H9 (cell line): ENCODE results near the gene ORAI3. TPM values are rescaled to one million over a fixed set of nuclear protein-coding genes. Genes with fewer than 3 reads are reported as not detected.

Source experiments
- DNase-seq: peaks from one replicate; pipeline ENCODE4 v3.0.0-alpha.2; 2017
- H2AFZ ChIP-seq: one replicate; pipeline ENCODE4 v1.6.1; 2013; ENCODE audit warnings: mild to moderate bottlenecking, low read length, control low read depth, moderate library complexity
- H2AK5ac ChIP-seq: 2 replicates; pipeline ENCODE4 v1.6.1; 2013; ENCODE audit warnings: low read length, control low read depth, mixed read lengths; ENCODE audit not compliant: insufficient read length
- H2BK120ac ChIP-seq: one replicate; pipeline ENCODE4 v1.6.1; 2013; ENCODE audit warnings: low read depth, mild to moderate bottlenecking, low read length, control low read depth, inconsistent platforms; ENCODE audit not compliant: poor library complexity, severe bottlenecking
- H2BK12ac ChIP-seq: 2 replicates; pipeline ENCODE4 v1.6.1; 2013; ENCODE audit warnings: low read length, control low read depth, mixed read lengths, low read depth; ENCODE audit not compliant: insufficient read length
- H2BK15ac ChIP-seq: 2 replicates; pipeline ENCODE4 v1.6.1; 2013; ENCODE audit warnings: low read depth, low read length, control low read depth
- H2BK20ac ChIP-seq: one replicate; pipeline ENCODE4 v1.6.1; 2013; ENCODE audit warnings: low read depth, mild to moderate bottlenecking, low read length, control low read depth, inconsistent platforms; ENCODE audit not compliant: poor library complexity, severe bottlenecking
- H2BK5ac ChIP-seq: 2 replicates; pipeline ENCODE4 v1.6.1; 2013; ENCODE audit warnings: low read length, control low read depth, mixed read lengths; ENCODE audit not compliant: insufficient read length
- H3K14ac ChIP-seq: 2 replicates; pipeline ENCODE4 v1.6.1; 2013; ENCODE audit warnings: low read length, control low read depth; ENCODE audit not compliant: insufficient read depth
- H3K18ac ChIP-seq: 2 replicates; pipeline ENCODE4 v1.6.1; 2013; ENCODE audit warnings: low read depth, mild to moderate bottlenecking, mixed read lengths, low read length, control low read depth; ENCODE audit not compliant: insufficient read length
- H3K23ac ChIP-seq: 2 replicates; pipeline ENCODE4 v1.6.1; 2013; ENCODE audit warnings: low read length, control low read depth, mixed read lengths, low read depth; ENCODE audit not compliant: insufficient read length
- H3K23me2 ChIP-seq: 2 replicates; pipeline ENCODE4 v1.6.1; 2013; ENCODE audit warnings: low read depth, mild to moderate bottlenecking, mixed read lengths, low read length, control low read depth; ENCODE audit not compliant: insufficient read length, poor library complexity, severe bottlenecking
- H3K27ac ChIP-seq: 2 replicates; pipeline ENCODE4 v1.5.1; 2013; ENCODE audit warnings: low read length, control low read depth, mixed read lengths, low read depth; ENCODE audit not compliant: insufficient read length
- H3K27me3 ChIP-seq: 2 replicates; pipeline ENCODE4 v1.6.1; 2013; ENCODE audit warnings: low read length, control low read depth, inconsistent platforms; ENCODE audit not compliant: insufficient read depth
- H3K4ac ChIP-seq: 2 replicates; pipeline ENCODE4 v1.6.1; 2013; ENCODE audit warnings: low read depth, mild to moderate bottlenecking, control low read depth, inconsistent platforms, low read length, moderate library complexity
- H3K4me1 ChIP-seq: 2 replicates; pipeline ENCODE4 v1.6.1; 2013; ENCODE audit warnings: low read length, control low read depth, inconsistent platforms; ENCODE audit not compliant: insufficient read depth
- H3K4me2 ChIP-seq: 2 replicates; pipeline ENCODE4 v1.6.1; 2013; ENCODE audit warnings: low read length, control low read depth, mixed read lengths; ENCODE audit not compliant: insufficient read length, insufficient read depth
- H3K56ac ChIP-seq: 2 replicates; pipeline ENCODE4 v1.6.1; 2013; ENCODE audit warnings: low read depth, mild to moderate bottlenecking, mixed read lengths, low read length, control low read depth; ENCODE audit not compliant: insufficient read length
- H3K79me1 ChIP-seq: 2 replicates; pipeline ENCODE4 v1.6.1; 2013; ENCODE audit warnings: low read depth, mild to moderate bottlenecking, moderate library complexity, low read length, control low read depth, inconsistent platforms; ENCODE audit not compliant: insufficient read depth, poor library complexity, severe bottlenecking
- H3K79me2 ChIP-seq: 2 replicates; pipeline ENCODE4 v1.6.1; 2013; ENCODE audit warnings: low read length, control low read depth, inconsistent platforms; ENCODE audit not compliant: insufficient read depth
- H3K9ac ChIP-seq: 2 replicates; pipeline ENCODE4 v1.6.1; 2013; ENCODE audit warnings: low read length, control low read depth, mixed read lengths; ENCODE audit not compliant: insufficient read length; ENCODE audit errors: extremely low read depth
- H3K9me3 ChIP-seq: one replicate; pipeline ENCODE4 v1.6.1; 2013; ENCODE audit warnings: low read depth, low read length, inconsistent platforms; ENCODE audit not compliant: control insufficient read depth
- H3T11ph ChIP-seq: one replicate; pipeline ENCODE4 v1.6.1; 2013; ENCODE audit warnings: mild to moderate bottlenecking, low read length, control low read depth, inconsistent platforms
- H4K20me1 ChIP-seq: one replicate; pipeline ENCODE4 v1.6.1; 2013; ENCODE audit not compliant: control insufficient read depth, insufficient read length, insufficient read depth
- H4K5ac ChIP-seq: 2 replicates; pipeline ENCODE4 v1.6.1; 2013; ENCODE audit warnings: low read depth, mild to moderate bottlenecking, mixed read lengths, low read length, control low read depth; ENCODE audit not compliant: insufficient read length
- H4K8ac ChIP-seq: replicated peaks from 2 replicates; pipeline ENCODE4 v1.6.1; 2013; ENCODE audit warnings: low read length, control low read depth, mixed read lengths, low read depth; ENCODE audit not compliant: insufficient read length
- H4K91ac ChIP-seq: 2 replicates; pipeline ENCODE4 v1.6.1; 2013; ENCODE audit warnings: low read depth, mild to moderate bottlenecking, moderate library complexity, mixed read lengths, low read length, control low read depth; ENCODE audit not compliant: insufficient read length
- H3K27ac Mint-ChIP-seq, 3 experiments: 2 replicates in 2 of 3; 3 replicates in 1 of 3; pipeline ENCODE4 v1.8.0; 2020 to 2021; ENCODE audit warnings: mixed read lengths in 3 of 3, mild to moderate bottlenecking in 1 of 3, moderate library complexity in 1 of 3
- H3K27me3 Mint-ChIP-seq: 2 replicates; pipeline ENCODE4 v1.8.0; 2021; ENCODE audit warnings: low read depth, mild to moderate bottlenecking, moderate library complexity, mixed read lengths
- H3K36me3 Mint-ChIP-seq, 3 experiments: 2 replicates in 2 of 3; 3 replicates in 1 of 3; pipeline ENCODE4 v1.8.0; 2020 to 2021; ENCODE audit warnings: low read depth in 3 of 3, mixed read lengths in 3 of 3; ENCODE audit not compliant: insufficient read depth in 1 of 3
- H3K4me1 Mint-ChIP-seq, 2 experiments: 2 replicates each; pipeline ENCODE4 v1.8.0; 2020; ENCODE audit warnings: mixed read lengths in 2 of 2
- H3K4me3 Mint-ChIP-seq, 2 experiments: 2 replicates in 1 of 2; 3 replicates in 1 of 2; pipeline ENCODE4 v1.8.0; 2020 to 2021; ENCODE audit warnings: mild to moderate bottlenecking in 2 of 2, mixed read lengths in 2 of 2, moderate library complexity in 1 of 2
- H3K9me3 Mint-ChIP-seq, 2 experiments: 2 replicates in 1 of 2; 3 replicates in 1 of 2; pipeline ENCODE4 v1.8.0; 2020; ENCODE audit warnings: mild to moderate bottlenecking in 2 of 2, mixed read lengths in 2 of 2, moderate library complexity in 1 of 2
- WGBS: extraction: QIAGEN DNeasy Blood & Tissue Kit; methylation state at CpG from one replicate; pipeline ENCODE4 v1.1.7; 2013; ENCODE audit warnings: missing lambda C conversion rate, low lambda C conversion rate, mixed read lengths; ENCODE audit not compliant: insufficient read length; ENCODE audit errors: extremely low coverage; 5-methylcytosine and 5-hydroxymethylcytosine counted together
- total RNA-seq: library from RNA; stranded (reverse); gene quantifications from 2 replicates; pipeline ENCODE4 v1.2.1, GENCODE V29; 2021
- TF ChIP-seq, protein P1 (sequence below): fragments of 200-600 bp; sonication (generic); conservative IDR thresholded peaks from 3 replicates; pipeline ENCODE4 v1.8.0; 2021; ENCODE audit warnings: antibody characterized with exemption, mild to moderate bottlenecking

ORAI3 gene
- total RNA-seq, 1 experiment from 2014 or later, result 6.9 TPM

GRCh38 chr16:30998852-30999761 is 50.2 kb downstream of the ORAI3 start:
- Histone ChIP-seq H3K79me2 (no peaks in the 10 kb centered on the region; the same call in 1 of the 2 replicates), H2BK5ac (no peak overlapping the region), H2BK120ac (no peak overlapping the region), H3K9ac (no peak overlapping the region), H3K23ac (no peak overlapping the region), H2BK20ac (no peak overlapping the region), H3K14ac (no peak overlapping the region), H2AK5ac (no peak overlapping the region), H3K4ac (no peak overlapping the region), H4K5ac (no peak overlapping the region), H3K9me3 (no peaks in the 10 kb centered on the region), H4K20me1 (no peaks in the 10 kb centered on the region), H3K27ac (no peak overlapping the region), H3K4me1 (no peaks in the 10 kb centered on the region), H3K18ac (no peak overlapping the region), H2BK15ac (no peak overlapping the region), H3T11ph (no peak overlapping the region), H2BK12ac (no peak overlapping the region), H3K23me2 (peaks cover 12% of the 10 kb centered on the region), H3K4me2 (no peak overlapping the region), H3K79me1 (no peaks in the 10 kb centered on the region), H4K91ac (no peak overlapping the region), H3K56ac (no peak overlapping the region), H2AFZ (no peak overlapping the region), H4K8ac (no peak overlapping the region), H3K27me3 (no peaks in the 10 kb centered on the region)
- no peaks in the 10 kb centered on the region for H3K9me3 Mint-ChIP-seq
- TF ChIP-seq, protein P1, sequence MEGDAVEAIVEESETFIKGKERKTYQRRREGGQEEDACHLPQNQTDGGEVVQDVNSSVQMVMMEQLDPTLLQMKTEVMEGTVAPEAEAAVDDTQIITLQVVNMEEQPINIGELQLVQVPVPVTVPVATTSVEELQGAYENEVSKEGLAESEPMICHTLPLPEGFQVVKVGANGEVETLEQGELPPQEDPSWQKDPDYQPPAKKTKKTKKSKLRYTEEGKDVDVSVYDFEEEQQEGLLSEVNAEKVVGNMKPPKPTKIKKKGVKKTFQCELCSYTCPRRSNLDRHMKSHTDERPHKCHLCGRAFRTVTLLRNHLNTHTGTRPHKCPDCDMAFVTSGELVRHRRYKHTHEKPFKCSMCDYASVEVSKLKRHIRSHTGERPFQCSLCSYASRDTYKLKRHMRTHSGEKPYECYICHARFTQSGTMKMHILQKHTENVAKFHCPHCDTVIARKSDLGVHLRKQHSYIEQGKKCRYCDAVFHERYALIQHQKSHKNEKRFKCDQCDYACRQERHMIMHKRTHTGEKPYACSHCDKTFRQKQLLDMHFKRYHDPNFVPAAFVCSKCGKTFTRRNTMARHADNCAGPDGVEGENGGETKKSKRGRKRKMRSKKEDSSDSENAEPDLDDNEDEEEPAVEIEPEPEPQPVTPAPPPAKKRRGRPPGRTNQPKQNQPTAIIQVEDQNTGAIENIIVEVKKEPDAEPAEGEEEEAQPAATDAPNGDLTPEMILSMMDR, result no peak
- H3K4me3 Mint-ChIP-seq, result no peak overlapping the region
- H3K27ac Mint-ChIP-seq, result no peak overlapping the region
- WGBS, result no CpG with 5 or more reads among the region's 6 CpGs
- H3K27me3 Mint-ChIP-seq, result peaks cover 10% of the 10 kb centered on the region; the same call in 1 of the 2 replicates
- peaks cover 18 to 26% of the 10 kb centered on the region in 2 experiments for H3K4me1 Mint-ChIP-seq
- DNase-seq, result no peak
- peaks cover 0 to 3% (median 2%) of the 10 kb centered on the region in 3 experiments; a peak in 2 of 7 replicates for H3K36me3 Mint-ChIP-seq
